ENCODE data around the gene ARHGAP44.

Gene ARHGAP44

DNA sequence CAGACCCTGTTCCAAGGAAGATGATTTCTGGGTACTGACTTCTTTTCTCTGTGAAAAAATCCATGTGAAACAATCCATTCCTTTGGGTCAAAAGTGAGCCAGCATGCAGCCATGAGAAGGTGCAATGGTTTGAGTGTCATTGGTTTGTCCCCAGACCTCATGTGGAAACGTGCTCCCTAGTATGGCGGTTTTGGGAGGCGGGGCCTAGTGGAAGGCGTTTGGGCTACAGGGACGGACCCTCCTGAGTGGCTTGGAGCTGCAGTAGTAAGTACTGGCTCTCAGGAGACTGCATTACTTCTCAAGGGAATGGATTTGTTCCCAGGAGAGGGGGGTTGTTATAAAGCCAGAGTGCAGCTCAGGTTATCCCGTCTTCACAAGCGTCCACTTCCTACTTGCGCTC lies 209.2 kb downstream of the ARHGAP44 start:
- DNase-seq, result no peak

GRCh38 chr17:12998874-12999273 lies 209.6 kb downstream of the ARHGAP44 start:
- DNase-seq, result no peak

GRCh38 chr17:13000561-13000960 lies 211.3 kb downstream of the ARHGAP44 start:
- no peak for DNase-seq

- no peak for DNase-seq
These were observed 212.8 kb downstream of the ARHGAP44 start for GRCh38 chr17:13001991-13002615.

GRCh38 chr17:13002761-13003453 lies 213.6 kb downstream of the ARHGAP44 start:
- DNase-seq, result peak; percentile 50

DNA sequence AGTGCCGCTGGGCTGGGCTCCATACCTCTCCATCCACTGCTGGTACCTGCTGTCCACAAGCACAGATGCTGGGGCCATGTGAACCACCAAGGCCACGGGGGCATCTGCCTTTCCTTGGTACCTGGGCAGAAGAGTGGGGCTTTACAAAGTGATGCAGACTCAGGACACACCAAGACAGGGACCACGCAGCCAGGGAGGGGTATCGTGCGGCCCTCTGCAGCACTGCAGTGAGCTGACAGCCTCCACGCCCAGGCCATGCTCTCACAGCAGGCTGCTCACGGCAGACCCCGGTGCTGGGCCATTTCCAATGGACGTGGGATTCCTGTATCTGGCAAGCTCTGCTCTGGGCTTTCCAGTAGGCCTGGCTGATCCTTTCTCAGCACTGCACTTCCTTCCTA lies 214.2 kb downstream of the ARHGAP44 start:
- DNase-seq, result no peak

DNA sequence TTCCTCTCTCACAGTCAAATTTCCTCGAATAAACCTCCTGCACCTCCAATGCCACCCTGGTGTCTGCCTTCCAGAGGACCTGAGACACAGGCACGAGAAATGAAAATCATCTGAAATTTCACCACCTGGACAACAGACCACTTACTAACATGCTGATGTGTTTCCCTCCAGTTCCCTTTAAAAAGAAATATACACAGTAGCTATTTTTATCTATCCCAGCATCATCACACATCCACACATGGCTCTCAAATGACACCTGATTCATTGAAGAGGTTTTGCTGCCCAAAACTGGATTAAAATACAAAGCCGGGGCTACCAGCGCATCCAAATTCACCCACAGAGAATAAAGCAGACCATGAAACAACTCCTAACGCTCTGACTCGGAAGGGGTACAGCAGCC lies 214.6 kb downstream of the ARHGAP44 start:
- no peak for DNase-seq

GRCh38 chr17:13004336-13004735 lies 215.0 kb downstream of the ARHGAP44 start:
- DNase-seq, result no peak

DNA sequence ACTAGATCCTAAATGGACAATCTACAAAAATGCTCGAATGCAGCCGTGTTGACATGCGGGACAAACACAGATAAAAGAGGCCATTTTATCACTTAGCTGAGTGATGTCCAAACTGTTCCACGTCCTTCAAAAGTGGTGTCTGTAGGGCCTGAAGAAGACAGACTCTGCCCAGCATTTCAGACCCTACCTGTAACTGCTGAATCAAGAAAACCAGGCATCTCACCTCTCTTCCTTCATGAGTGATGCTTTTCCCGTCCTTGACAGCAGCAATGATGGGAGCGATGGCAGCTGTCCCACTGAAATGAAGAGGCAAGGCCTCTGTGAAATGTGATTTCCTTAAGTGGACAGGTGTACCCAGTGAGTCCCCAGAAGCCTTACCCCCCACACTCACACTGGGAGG lies 216.2 kb downstream of the ARHGAP44 start:
- DNase-seq, result no peak

DNA sequence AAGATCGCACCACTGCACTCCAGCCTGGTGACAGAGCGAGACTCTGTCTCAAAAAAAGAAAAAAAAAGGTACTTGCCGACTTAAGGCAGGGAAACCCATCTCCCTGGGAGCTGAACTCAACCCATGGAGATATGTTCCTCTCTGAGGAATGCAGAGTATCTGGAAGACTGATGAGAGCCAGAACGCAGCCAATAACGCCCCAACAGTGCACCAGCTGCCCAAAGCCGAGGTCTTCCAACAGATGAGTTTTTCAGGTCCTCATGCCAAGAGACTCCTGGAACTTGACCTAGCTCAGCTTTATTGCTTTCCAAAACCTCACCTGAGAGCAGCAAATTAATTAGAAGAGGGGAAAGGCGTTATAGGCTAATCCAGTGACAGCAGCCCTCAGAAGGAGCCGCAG lies 219.2 kb downstream of the ARHGAP44 start:
- no peak for DNase-seq

- no peak for DNase-seq
These were observed 221.7 kb downstream of the ARHGAP44 start for GRCh38 chr17:13010959-13011358.

- DNase-seq, result no peak
These were observed 225.5 kb downstream of the ARHGAP44 start for GRCh38 chr17:13014801-13015200.

DNA sequence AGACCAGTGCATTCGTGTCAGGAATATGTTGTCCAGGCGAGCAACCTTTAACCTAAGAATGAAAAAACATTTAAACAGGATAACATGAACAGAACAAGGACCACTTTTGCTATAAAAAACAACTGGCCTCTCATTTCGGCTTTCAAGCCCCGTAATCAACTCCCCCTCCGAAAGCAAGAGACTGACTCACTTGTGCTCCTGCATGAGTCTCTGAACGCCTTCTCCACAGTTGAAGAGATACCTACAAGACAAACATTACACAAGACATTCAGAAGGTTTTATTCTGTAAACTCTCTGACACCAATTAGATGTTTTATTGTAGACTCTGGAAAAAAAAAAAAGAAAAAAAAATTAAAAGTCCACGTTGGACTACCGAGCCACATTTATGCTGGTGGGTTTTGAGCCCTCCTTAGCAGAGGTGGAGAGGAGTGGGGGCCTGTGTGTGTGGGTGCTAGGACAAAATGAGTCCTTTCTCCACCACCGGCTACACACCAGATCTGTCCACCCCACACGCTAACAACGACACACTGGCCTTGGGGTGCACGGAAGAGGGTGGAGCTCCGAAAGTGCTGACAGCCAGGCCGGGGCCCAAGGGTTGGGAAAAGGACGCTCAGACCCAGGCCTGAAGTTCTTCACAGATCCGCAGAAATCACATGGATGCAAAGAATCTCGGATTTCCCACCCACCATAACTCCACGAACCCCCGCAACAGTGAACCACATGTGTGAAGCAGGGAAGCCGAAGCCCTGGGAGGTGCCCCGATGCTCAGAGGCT lies 227.8 kb downstream of the ARHGAP44 start:
- DNase-seq, result no peak

DNA sequence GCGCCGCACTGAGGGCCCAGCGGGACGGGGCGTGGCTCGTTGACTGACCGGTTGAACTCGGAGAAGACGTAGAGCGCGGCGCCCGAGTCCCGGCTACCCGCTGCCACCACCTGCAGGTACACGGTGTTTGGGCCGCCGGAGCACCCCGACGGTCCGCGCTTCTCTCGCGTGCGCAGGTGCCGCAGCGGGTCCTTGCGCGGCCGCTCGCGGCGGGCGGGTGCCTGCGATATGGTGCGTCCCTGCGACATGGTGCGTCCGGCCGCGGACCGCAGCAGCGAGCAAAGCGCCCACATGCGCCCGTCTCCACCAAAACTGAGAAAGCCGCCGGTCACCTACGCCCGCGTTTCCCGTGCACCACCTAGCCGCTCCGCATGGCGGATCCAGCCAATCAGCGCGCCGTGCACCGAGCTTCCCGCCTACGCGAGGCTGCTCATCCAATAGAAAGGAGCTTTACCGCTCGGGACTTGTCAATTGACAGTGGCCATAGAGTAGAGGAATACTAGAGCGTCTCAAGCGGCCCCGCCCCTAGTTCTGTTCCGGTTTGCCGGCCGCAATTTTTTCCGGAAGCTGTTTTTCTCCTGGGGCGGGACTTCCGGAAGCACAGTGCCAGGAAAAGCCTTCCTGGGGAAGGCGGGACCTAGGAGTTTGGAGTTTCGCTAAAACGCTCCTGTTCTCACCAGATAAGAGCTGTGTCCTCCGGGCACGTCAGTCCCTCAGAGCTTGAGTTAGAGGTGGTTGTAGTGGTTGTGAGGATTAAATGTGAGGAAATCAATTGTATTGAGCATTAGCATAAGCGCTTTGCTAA lies 228.6 kb downstream of the ARHGAP44 start, which contains the start of gene ELAC2:
ELAC2 (minus strand) TSS at position 373 of the 805 bp plus-strand sequence; CDS start at position 293, 80 bp downstream.
- peak; percentile 99 for DNase-seq

DNA sequence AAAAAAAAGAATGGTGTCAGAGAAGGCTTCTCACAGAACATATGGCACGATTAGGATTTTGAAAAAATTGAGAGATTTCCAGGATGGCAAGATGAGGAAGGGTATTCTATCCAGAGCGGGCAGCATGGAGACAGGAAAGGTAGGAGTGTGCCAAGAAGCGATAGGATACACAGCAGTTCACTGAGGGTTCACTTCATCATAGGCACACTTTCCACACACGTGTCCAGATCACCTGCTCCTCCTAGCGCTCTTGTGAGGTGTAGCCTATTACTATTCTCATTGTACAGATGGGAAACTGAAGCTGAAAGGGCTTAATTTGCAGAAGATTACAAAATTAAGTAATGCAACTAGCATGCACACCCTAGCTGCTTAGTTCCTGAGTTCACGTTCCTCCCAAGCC lies 234.7 kb downstream of the ARHGAP44 start:
- no peak for DNase-seq

GRCh38 chr17:13024526-13025257 lies 235.4 kb downstream of the ARHGAP44 start:
- DNase-seq, result peak; percentile 70

DNA sequence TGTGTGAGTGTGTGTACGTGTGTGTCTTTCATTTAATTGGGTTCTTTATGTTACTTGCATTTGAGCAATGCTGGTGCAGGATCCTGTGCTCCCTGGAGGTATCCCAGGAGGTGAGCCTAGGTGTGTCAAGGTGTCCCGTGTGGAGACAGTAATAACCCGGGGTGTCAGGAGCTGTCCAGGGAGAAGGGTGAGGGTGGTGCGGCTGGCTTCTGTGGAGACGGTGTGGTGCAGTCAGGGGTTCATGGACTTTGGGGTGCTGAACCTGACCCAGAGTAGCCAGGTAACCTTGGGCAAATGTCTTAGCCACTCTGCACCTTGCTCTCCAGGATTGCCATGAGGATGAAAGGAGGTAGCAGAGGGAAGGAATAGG lies 235.9 kb downstream of the ARHGAP44 start:
- DNase-seq, result no peak

DNA sequence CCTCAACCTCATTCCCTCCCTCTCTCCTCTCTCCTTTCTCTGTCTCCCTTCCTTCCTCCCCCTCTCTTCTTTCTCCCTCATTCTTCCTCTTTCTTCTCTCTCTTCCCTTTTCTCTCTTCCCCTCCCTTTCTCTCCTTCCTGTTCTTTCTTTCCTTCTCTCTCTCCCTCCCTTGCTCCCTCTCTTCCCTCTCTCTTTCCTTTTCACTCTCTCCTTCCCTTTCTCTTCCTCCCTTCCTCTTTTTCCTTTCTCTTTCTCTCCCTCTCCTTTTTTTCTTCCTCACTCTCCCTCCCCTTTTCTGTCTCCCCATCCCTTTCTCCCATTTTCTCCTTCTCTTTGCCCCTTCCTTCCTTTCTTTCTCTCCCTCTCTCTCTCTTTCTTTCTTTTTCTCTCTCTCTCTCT lies 236.4 kb downstream of the ARHGAP44 start:
- no peak for DNase-seq

- no peak for DNase-seq
These were observed 237.9 kb downstream of the ARHGAP44 start for GRCh38 chr17:13027246-13027645.

DNA sequence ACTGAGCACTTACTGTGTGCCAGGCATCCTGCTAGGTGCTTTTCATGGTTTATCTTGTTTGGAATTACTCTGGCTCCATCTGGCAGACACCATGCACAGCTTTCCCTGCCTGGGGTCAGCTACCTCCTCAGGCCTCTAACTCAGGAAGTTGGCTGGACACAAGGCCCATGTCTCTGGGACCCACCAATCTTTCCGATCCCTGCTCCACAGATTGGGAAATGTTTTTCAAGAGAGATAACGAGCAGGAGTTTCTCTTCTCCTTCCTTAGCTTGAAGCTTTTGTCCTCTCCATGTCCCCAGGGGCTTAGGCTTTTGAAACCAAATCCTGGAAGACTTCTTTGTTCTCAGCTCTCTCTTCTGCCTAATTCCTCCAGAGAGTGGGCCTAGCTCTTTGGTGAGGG lies 240.0 kb downstream of the ARHGAP44 start:
- DNase-seq, result no peak

- DNase-seq, result no peak
These were observed 240.8 kb downstream of the ARHGAP44 start for GRCh38 chr17:13030056-13030455.
